GM19238 (cell line): ENCODE measurements around the gene GRAMD4.
"Not testable (repeated sequence)": the region's sequence is repeated elsewhere in the genome, so short reads cannot be mapped to it uniquely, and the experiment has no call there.

Source experiments
- DNase-seq: peaks from one replicate; pipeline ENCODE4 v3.0.0; 2011; ENCODE audit warnings: low spot score; ENCODE audit not compliant: insufficient read length

The GRAMD4 gene

GRCh38 chr22:46619240-46619829 lies 851 bp upstream of the GRAMD4 start:
- no peak for DNase-seq

GRCh38 chr22:46620588-46621242 lies 529 bp downstream of the GRAMD4 start:
- DNase-seq, result no peak

GRCh38 chr22:46621243-46621930 lies 1.2 kb downstream of the GRAMD4 start:
- not testable (repeated sequence) for DNase-seq

- DNase-seq, result no peak
Observed at GRCh38 chr22:46622081-46622521, 1.9 kb downstream of the GRAMD4 start.

GRCh38 chr22:46625113-46625842 lies 5.1 kb downstream of the GRAMD4 start:
- no peak for DNase-seq

- DNase-seq, result no peak
Observed at GRCh38 chr22:46625843-46626349, 5.7 kb downstream of the GRAMD4 start.

- DNase-seq, result no peak
Observed at GRCh38 chr22:46626356-46626755, 6.2 kb downstream of the GRAMD4 start.

GRCh38 chr22:46626911-46627805 lies 7.0 kb downstream of the GRAMD4 start:
- DNase-seq, result no peak

- DNase-seq, result no peak
Observed at GRCh38 chr22:46627806-46628482, 7.8 kb downstream of the GRAMD4 start.

GRCh38 chr22:46628756-46629155 lies 8.6 kb downstream of the GRAMD4 start:
- DNase-seq, result no peak

GRCh38 chr22:46629291-46629690 lies 9.1 kb downstream of the GRAMD4 start:
- no peak for DNase-seq

GRCh38 chr22:46631113-46631512 lies 10.9 kb downstream of the GRAMD4 start:
- no peak for DNase-seq

GRCh38 chr22:46632646-46633249 lies 12.6 kb downstream of the GRAMD4 start:
- no peak for DNase-seq

GRCh38 chr22:46633334-46633890 lies 13.2 kb downstream of the GRAMD4 start:
- no peak for DNase-seq

GRCh38 chr22:46634011-46634699 lies 14.0 kb downstream of the GRAMD4 start:
- no peak for DNase-seq

- not testable (repeated sequence) for DNase-seq
Observed at GRCh38 chr22:46634973-46635685, 14.9 kb downstream of the GRAMD4 start.

GRCh38 chr22:46635756-46636155 lies 15.6 kb downstream of the GRAMD4 start:
- DNase-seq, result no peak
